ENCODE measurements around the gene ZFP3.
"Not testable (repeated sequence)": the region's sequence is repeated elsewhere in the genome, so short reads cannot be mapped to it uniquely, and the experiment has no call there.

The ZFP3 gene

GRCh38 chr17:5138616-5139457 is 60.6 kb downstream of the ZFP3 start:
- no peak for DNase-seq (ENCODE audit: low spot score)

- no peak for DNase-seq (ENCODE audit: low spot score)
These were observed 61.1 kb downstream of the ZFP3 start for GRCh38 chr17:5139458-5139732.

DNA sequence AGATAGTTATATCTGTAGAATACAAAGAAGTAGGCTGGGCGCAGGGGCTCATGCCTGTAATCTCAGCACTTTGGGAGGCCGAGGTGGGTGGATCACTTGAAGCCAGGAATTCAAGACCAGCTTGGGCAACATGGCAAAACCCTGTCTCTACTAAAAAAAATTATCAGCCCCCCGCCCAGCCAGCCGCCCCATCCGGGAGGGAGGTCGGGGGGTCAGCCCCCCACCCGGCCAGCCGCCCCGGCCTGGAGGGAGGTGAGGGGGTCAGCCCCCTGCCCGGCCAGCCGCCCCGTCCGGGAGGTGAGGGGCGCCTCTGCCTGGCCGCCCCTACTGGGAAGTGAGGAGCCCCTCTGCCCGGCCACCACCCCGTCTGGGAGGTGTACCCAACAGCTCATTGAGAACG is 64.6 kb downstream of the ZFP3 start:
- not testable (repeated sequence) for DNase-seq (ENCODE audit: low spot score)

Data from hematopoietic multipotent progenitor cell treated with erythropoietin and hydrocortisone succinate and interleukin-3 and kit ligand, for 17 days (in vitro differentiated cells).